Neuronal stem cell (in vitro differentiated cells): ENCODE data around the gene SIM2.

Experiments
- DNase-seq: peaks from one replicate; pipeline ENCODE4 v3.0.0-alpha.2; 2013; ENCODE audit warnings: low spot score
- H2AFZ ChIP-seq: one replicate; pipeline ENCODE4 v1.6.1; 2013; ENCODE audit warnings: mild to moderate bottlenecking, low read length, inconsistent platforms
- H2AK5ac ChIP-seq: 2 replicates; pipeline ENCODE4 v1.6.1; 2013; ENCODE audit warnings: low read depth, mild to moderate bottlenecking, inconsistent platforms, low read length, moderate library complexity, mixed read lengths
- H2BK120ac ChIP-seq: 2 replicates; pipeline ENCODE4 v1.6.1; 2013; ENCODE audit warnings: low read depth, mild to moderate bottlenecking, inconsistent platforms, low read length, moderate library complexity, mixed read lengths
- H2BK12ac ChIP-seq: one replicate; pipeline ENCODE4 v1.6.1; 2013; ENCODE audit warnings: low read length, inconsistent platforms
- H2BK15ac ChIP-seq: 2 replicates; pipeline ENCODE4 v1.6.1; 2013; ENCODE audit warnings: mild to moderate bottlenecking, low read length, inconsistent platforms, mixed read lengths
- H2BK5ac ChIP-seq: one replicate; pipeline ENCODE4 v1.6.1; 2013; ENCODE audit warnings: inconsistent platforms, mild to moderate bottlenecking, low read length, moderate library complexity
- H3K14ac ChIP-seq: one replicate; pipeline ENCODE4 v1.6.1; 2013; ENCODE audit warnings: low read length, inconsistent platforms
- H3K18ac ChIP-seq: 2 replicates; pipeline ENCODE4 v1.6.1; 2013; ENCODE audit warnings: low read length, inconsistent platforms
- H3K23ac ChIP-seq: 2 replicates; pipeline ENCODE4 v1.6.1; 2013; ENCODE audit warnings: low read depth, mild to moderate bottlenecking, mixed read lengths, low read length, inconsistent platforms; ENCODE audit not compliant: poor library complexity
- H3K27ac ChIP-seq: replicated peaks from 3 replicates; pipeline ENCODE4 v1.5.1; 2013; ENCODE audit warnings: low read length, inconsistent platforms
- H3K27me3 ChIP-seq, 3 experiments: 2 replicates each; pipeline ENCODE4 v1.6.1; 2013; ENCODE audit warnings: low read length in 3 of 3, mild to moderate bottlenecking in 2 of 3, inconsistent platforms in 1 of 3, low read depth in 1 of 3, mixed read lengths in 1 of 3, moderate library complexity in 1 of 3; ENCODE audit not compliant: control insufficient read depth in 3 of 3, insufficient read depth in 3 of 3
- H3K36me3 ChIP-seq, 2 donors: replicated peaks in 1 of 2; 2 replicates each; pipeline ENCODE4 v1.6.1; 2013; ENCODE audit warnings: low read length in 2 of 2; ENCODE audit not compliant: control insufficient read depth in 2 of 2, insufficient read depth in 2 of 2
- H3K4ac ChIP-seq: 2 replicates; pipeline ENCODE4 v1.6.1; 2013; ENCODE audit warnings: inconsistent platforms, mild to moderate bottlenecking, low read length, moderate library complexity
- H3K4me1 ChIP-seq, 2 donors: 1 replicate in 1 of 2; 2 replicates in 1 of 2; pipeline ENCODE4 v1.6.1; 2013; ENCODE audit warnings: low read length in 2 of 2, low read depth in 1 of 2; ENCODE audit not compliant: control insufficient read depth in 2 of 2, insufficient read depth in 1 of 2
- H3K4me2 ChIP-seq: one replicate; pipeline ENCODE4 v1.6.1; 2013; ENCODE audit warnings: mild to moderate bottlenecking, low read length, inconsistent platforms; ENCODE audit not compliant: insufficient read depth, poor library complexity, severe bottlenecking
- H3K4me3 ChIP-seq, 2 donors: 2 replicates each; pipeline ENCODE4 v1.5.1; 2013; ENCODE audit warnings: low read length in 2 of 2, mild to moderate bottlenecking in 2 of 2, inconsistent platforms in 1 of 2, moderate library complexity in 1 of 2
- H3K79me1 ChIP-seq: one replicate; pipeline ENCODE4 v1.6.1; 2013; ENCODE audit warnings: low read depth, mild to moderate bottlenecking, inconsistent platforms, low read length, moderate library complexity
- H3K9ac ChIP-seq: one replicate; pipeline ENCODE4 v1.6.1; 2013; ENCODE audit warnings: mild to moderate bottlenecking, low read depth, low read length, inconsistent platforms; ENCODE audit not compliant: poor library complexity
- H3K9me3 ChIP-seq, 2 donors: replicated peaks in 1 of 2; 2 replicates each; pipeline versions ENCODE3 to v1.6.1; 2013; ENCODE audit warnings: low read length in 2 of 2, mild to moderate bottlenecking in 2 of 2, inconsistent platforms in 1 of 2, low read depth in 1 of 2, mixed read lengths in 1 of 2, moderate library complexity in 1 of 2; ENCODE audit not compliant: control insufficient read depth in 2 of 2, insufficient read depth in 1 of 2
- H4K8ac ChIP-seq: one replicate; pipeline ENCODE4 v1.6.1; 2013; ENCODE audit warnings: low read depth, mild to moderate bottlenecking, inconsistent platforms, low read length, moderate library complexity
- H4K91ac ChIP-seq: one replicate; pipeline ENCODE4 v1.6.1; 2013; ENCODE audit warnings: low read length, low read depth, mild to moderate bottlenecking, inconsistent platforms; ENCODE audit not compliant: poor library complexity
- WGBS, 2 donors: extraction: QIAGEN DNeasy Blood & Tissue Kit; methylation state at CpG; one replicate each; pipeline ENCODE4 v1.1.7; 2013; ENCODE audit warnings: missing lambda C conversion rate in 2 of 2, mixed read lengths in 1 of 2; ENCODE audit not compliant: insufficient read length in 2 of 2, insufficient replicate concordance in 1 of 2; ENCODE audit errors: extremely low coverage in 2 of 2; 5-methylcytosine and 5-hydroxymethylcytosine counted together

Gene SIM2

DNA sequence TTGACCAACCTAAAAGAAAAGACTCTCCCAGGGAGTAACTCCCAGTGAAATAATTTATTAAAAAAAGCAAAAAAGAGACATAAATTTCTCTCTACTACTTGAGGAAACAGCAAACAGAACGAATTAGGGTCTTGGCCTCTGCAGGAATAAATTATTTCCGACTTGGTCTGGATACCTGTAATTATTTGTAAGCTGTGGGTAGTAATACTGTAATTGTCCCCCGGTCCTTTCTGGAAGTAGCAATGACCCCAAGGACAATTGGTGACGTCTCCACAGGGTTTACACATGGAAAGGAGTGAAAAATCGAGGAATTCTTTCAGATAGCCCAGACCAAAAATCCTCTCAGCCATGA lies 3.7 kb upstream of the SIM2 start:
- no peak overlapping the region for H3K23ac ChIP-seq
- no peak overlapping the region for H3K14ac ChIP-seq
- no peak overlapping the region for H2BK5ac ChIP-seq
- no peak overlapping the region for H4K91ac ChIP-seq
- DNase-seq, result no peak
- H2BK15ac ChIP-seq, result no peak overlapping the region
- H3K36me3 ChIP-seq, result no peaks in the 10 kb centered on the region
- H3K18ac ChIP-seq, result no peak overlapping the region
- no peak overlapping the region for H2BK120ac ChIP-seq
- no peak overlapping the region for H3K4ac ChIP-seq
- H3K4me1 ChIP-seq, result peaks cover 6 to 14% of the 10 kb centered on the region in 2 donors
- no peak overlapping the region for H2AK5ac ChIP-seq
- H3K27me3 ChIP-seq, result peaks cover 71 to 98% (median 98%) of the 10 kb centered on the region in 3 experiments
- peaks cover 0 to 3% of the 10 kb centered on the region in 2 donors for H3K9me3 ChIP-seq
- H2BK12ac ChIP-seq, result no peak overlapping the region
- H3K9ac ChIP-seq, result no peak overlapping the region
- H3K79me1 ChIP-seq, result peaks cover 2% of the 10 kb centered on the region
- no peak overlapping the region for H2AFZ ChIP-seq
- no peak overlapping the region for H3K27ac ChIP-seq
- no peak overlapping the region for H3K4me3 ChIP-seq
- no peak overlapping the region for H4K8ac ChIP-seq
- H3K4me2 ChIP-seq, result peak overlapping the region; percentile 3
- no CpG with 5 or more reads among the region's 5 CpGs for WGBS, 2 donors

DNA sequence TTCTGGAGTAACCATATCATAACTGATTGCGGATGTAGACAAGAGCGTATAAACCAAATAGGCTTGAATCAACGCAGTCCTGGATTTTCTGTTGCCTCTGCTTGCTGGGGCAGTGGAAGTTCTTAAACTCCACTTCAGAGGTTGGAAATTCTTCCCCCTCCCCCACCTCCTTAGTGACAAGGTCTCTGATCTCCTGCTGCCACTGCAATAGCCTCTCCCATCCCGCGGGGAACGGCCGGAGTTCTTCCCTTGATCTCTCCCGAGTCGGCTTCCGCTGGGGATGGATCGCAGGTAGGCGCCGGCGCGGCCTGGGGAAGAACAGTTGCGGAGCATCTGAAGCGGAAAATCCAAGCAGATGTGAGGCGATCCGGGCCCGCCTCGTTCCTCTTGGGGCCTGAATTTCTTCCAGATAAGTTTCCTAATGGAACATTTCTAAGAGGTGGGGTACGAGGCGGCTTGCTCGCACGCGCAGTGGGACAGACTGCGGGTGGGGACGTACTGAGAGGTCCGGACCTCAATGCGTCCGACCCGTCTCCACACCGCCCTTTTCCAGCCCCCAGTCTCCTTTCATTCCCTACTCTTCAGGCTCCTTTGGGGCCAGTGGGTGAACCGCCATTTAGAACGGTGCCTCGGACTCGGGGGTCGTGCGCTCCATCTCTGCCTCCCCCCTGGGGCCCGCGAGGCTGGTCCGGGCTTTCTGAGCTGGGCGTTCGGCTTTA lies 3.1 kb upstream of the SIM2 start:
- Histone ChIP-seq H3K18ac (peak overlapping the region; percentile 53), H2AFZ (no peak overlapping the region), H3K23ac (no peak overlapping the region), H3K9ac (no peak overlapping the region), H3K27ac (no peak overlapping the region), H4K8ac (no peak overlapping the region), H3K4me1 (peaks cover 6 to 20% of the 10 kb centered on the region in 2 donors), H4K91ac (no peak overlapping the region), H3K27me3 (peaks cover 77 to 99% (median 98%) of the 10 kb centered on the region in 3 experiments), H2BK15ac (peak overlapping the region; percentile 33), H2BK12ac (peak overlapping the region; percentile 17), H3K36me3 (no peaks in the 10 kb centered on the region), H3K4ac (no peak overlapping the region), H3K79me1 (peaks cover 2% of the 10 kb centered on the region), H3K4me2 (peak overlapping the region; percentile 15), H3K4me3 (no peak overlapping the region), H3K9me3 (peaks cover 0 to 3% of the 10 kb centered on the region in 2 donors), H2BK120ac (no peak overlapping the region), H2AK5ac (no peak overlapping the region), H2BK5ac (no peak overlapping the region), H3K14ac (no peak overlapping the region)
- no CpG with 5 or more reads among the region's 44 CpGs for WGBS, 2 donors
- DNase-seq, result peak; percentile 49

DNA sequence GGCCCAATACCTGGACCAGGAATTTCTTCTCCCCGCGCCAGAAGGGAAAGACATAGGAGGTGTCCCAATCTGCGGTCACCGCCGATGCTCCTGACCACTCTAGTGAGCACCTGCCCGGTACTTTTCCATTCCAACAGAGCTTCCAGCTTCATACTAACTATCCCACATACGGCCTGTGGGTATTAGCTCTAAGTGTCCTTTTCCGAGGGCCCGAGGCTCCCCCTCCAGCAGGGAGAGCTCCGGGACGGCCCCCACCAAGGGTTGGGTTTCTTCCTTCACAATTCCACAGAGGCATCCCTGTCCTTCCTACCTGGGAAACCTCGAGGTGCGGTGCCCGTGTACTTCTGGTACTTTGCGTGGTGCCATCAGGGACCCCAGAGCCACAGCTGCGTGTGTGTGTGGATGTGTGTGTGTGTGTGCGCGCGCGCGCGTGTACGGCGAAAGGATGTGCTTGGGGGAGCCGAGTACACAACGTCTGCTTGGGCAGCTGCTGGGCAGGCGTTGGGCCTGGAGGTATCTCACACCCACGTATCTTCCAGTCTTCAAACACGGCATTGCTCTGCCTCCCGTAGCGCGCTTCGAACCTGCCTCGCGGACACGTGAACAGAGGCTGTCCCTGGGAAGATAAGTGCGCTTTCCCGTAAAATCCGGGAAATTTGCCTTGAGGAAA lies 2.4 kb upstream of the SIM2 start:
- Histone ChIP-seq H4K8ac (no peak overlapping the region), H2AK5ac (peak overlapping the region; percentile 49), H3K18ac (peak overlapping the region; percentile 61), H3K27me3 (peaks cover 81 to 99% (median 98%) of the 10 kb centered on the region in 3 experiments), H3K36me3 (no peaks in the 10 kb centered on the region), H2BK120ac (no peak overlapping the region), H3K4me1 (peaks cover 6 to 25% of the 10 kb centered on the region in 2 donors), H3K23ac (peak overlapping the region; percentile 87), H2BK5ac (no peak overlapping the region), H2BK12ac (no peak overlapping the region), H3K4ac (no peak overlapping the region), H3K9ac (peak overlapping the region; percentile 64), H2AFZ (no peak overlapping the region), H4K91ac (peak overlapping the region; percentile 53), H2BK15ac (peak overlapping the region; percentile 33), H3K79me1 (peaks cover 2% of the 10 kb centered on the region), H3K4me3 (peak overlapping the region in 1 of 2 donors; percentile 46), H3K4me2 (no peak overlapping the region), H3K9me3 (peaks cover 0 to 3% of the 10 kb centered on the region in 2 donors), H3K14ac (peak overlapping the region; percentile 90), H3K27ac (no peak overlapping the region)
- WGBS, 2 donors, result no CpG with 5 or more reads among the region's 39 CpGs
- DNase-seq, result no peak
